Mesendoderm (in vitro differentiated cells): Measurements from ENCODE around the gene TMEM63B.
A peak's percentile ranks its signal among the peaks of the same experiment; 100 is the strongest.

ENCODE experiments used
- DNase-seq: peaks from one replicate; pipeline ENCODE4 v3.0.0; 2013
- H2AK5ac ChIP-seq: 2 replicates; pipeline ENCODE4 v1.6.1; 2013; ENCODE audit warnings: low read length, inconsistent platforms
- H2BK120ac ChIP-seq: 2 replicates; pipeline ENCODE4 v1.6.1; 2013; ENCODE audit warnings: low read depth, mild to moderate bottlenecking, low read length, moderate library complexity, mixed read lengths
- H2BK15ac ChIP-seq: replicated peaks from 2 replicates; pipeline ENCODE4 v1.6.1; 2013; ENCODE audit warnings: low read depth, mild to moderate bottlenecking, moderate library complexity
- H2BK5ac ChIP-seq: 2 replicates; pipeline ENCODE4 v1.6.1; 2013; ENCODE audit warnings: low read length, inconsistent platforms
- H3K18ac ChIP-seq: 2 replicates; pipeline ENCODE4 v1.6.1; 2013; ENCODE audit warnings: mild to moderate bottlenecking, low read length, mixed read lengths
- H3K23ac ChIP-seq: one replicate; pipeline ENCODE4 v1.6.1; 2013; ENCODE audit warnings: low read length
- H3K27ac ChIP-seq: 2 replicates; pipeline ENCODE4 v1.5.1; 2013; ENCODE audit warnings: low read depth, mild to moderate bottlenecking, inconsistent platforms, low read length, moderate library complexity
- H3K27me3 ChIP-seq: 2 replicates; pipeline ENCODE4 v1.6.1; 2013; ENCODE audit warnings: low read length, control low read depth, mild to moderate bottlenecking, inconsistent platforms; ENCODE audit not compliant: insufficient read depth, poor library complexity
- H3K36me3 ChIP-seq: 2 replicates; pipeline ENCODE4 v1.6.1; 2013; ENCODE audit warnings: low read length, inconsistent platforms; ENCODE audit not compliant: control insufficient read depth, insufficient read depth
- H3K4ac ChIP-seq: one replicate; pipeline ENCODE4 v1.6.1; 2013; ENCODE audit warnings: low read depth, mild to moderate bottlenecking, low read length, moderate library complexity
- H3K4me1 ChIP-seq: 2 replicates; pipeline ENCODE4 v1.6.1; 2013; ENCODE audit warnings: low read depth, low read length, inconsistent platforms; ENCODE audit not compliant: control insufficient read depth
- H3K4me2 ChIP-seq: 2 replicates; pipeline ENCODE4 v1.6.1; 2013; ENCODE audit warnings: low read length
- H3K4me3 ChIP-seq: 2 replicates; pipeline ENCODE4 v1.5.1; 2013; ENCODE audit warnings: mild to moderate bottlenecking, low read length
- H3K56ac ChIP-seq: one replicate; pipeline ENCODE4 v1.6.1; 2013; ENCODE audit warnings: low read length
- H3K79me1 ChIP-seq: 2 replicates; pipeline ENCODE4 v1.6.1; 2013; ENCODE audit warnings: low read length, inconsistent platforms
- H3K79me2 ChIP-seq: 2 replicates; pipeline ENCODE4 v1.6.1; 2013; ENCODE audit warnings: mild to moderate bottlenecking, low read length; ENCODE audit not compliant: control insufficient read depth, insufficient read depth
- H3K9ac ChIP-seq: 2 replicates; pipeline ENCODE4 v1.6.1; 2013; ENCODE audit warnings: low read length, inconsistent platforms
- H4K5ac ChIP-seq: one replicate; pipeline ENCODE4 v1.6.1; 2013; ENCODE audit warnings: low read length
- H4K8ac ChIP-seq: one replicate; pipeline ENCODE4 v1.6.1; 2013; ENCODE audit warnings: low read depth, mild to moderate bottlenecking, control low read depth, low read length, moderate library complexity
- WGBS: extraction: QIAGEN DNeasy Blood & Tissue Kit; methylation state at CpG from one replicate; pipeline ENCODE4 v1.1.7; 2013; ENCODE audit warnings: low lambda C conversion rate, missing lambda C conversion rate; ENCODE audit not compliant: insufficient coverage; ENCODE audit errors: extremely low coverage; 5-methylcytosine and 5-hydroxymethylcytosine counted together

The TMEM63B gene

GRCh38 chr6:44097782-44098317, 29.5 kb upstream of the TMEM63B start:
- no peaks in the 10 kb centered on the region for H3K27me3 ChIP-seq
- H3K79me1 ChIP-seq, result no peaks in the 10 kb centered on the region
- no peak overlapping the region for H2BK15ac ChIP-seq
- no peak overlapping the region for H3K4me3 ChIP-seq
- H3K79me2 ChIP-seq, result no peaks in the 10 kb centered on the region
- no peak overlapping the region for H2BK5ac ChIP-seq
- no peak overlapping the region for H3K23ac ChIP-seq
- no peaks in the 10 kb centered on the region for H3K4me1 ChIP-seq
- no peak overlapping the region for H3K18ac ChIP-seq
- no peak overlapping the region for H3K9ac ChIP-seq
- H3K4me2 ChIP-seq, result no peak overlapping the region
- no peak overlapping the region for H2BK120ac ChIP-seq
- no peak overlapping the region for H4K8ac ChIP-seq
- H2AK5ac ChIP-seq, result no peak overlapping the region
- H3K4ac ChIP-seq, result no peak overlapping the region
- H3K27ac ChIP-seq, result no peak overlapping the region
- WGBS, result no CpG with 5 or more reads among the region's 2 CpGs
- H3K56ac ChIP-seq, result no peak overlapping the region
- no peak for DNase-seq
- no peak overlapping the region for H4K5ac ChIP-seq
- peaks cover 2% of the 10 kb centered on the region for H3K36me3 ChIP-seq

- no CpG with 5 or more reads among the region's 1 CpG for WGBS
- Histone ChIP-seq H3K4me3 (no peak overlapping the region), H4K5ac (no peak overlapping the region), H3K4me1 (no peaks in the 10 kb centered on the region), H3K18ac (no peak overlapping the region), H3K56ac (no peak overlapping the region), H3K36me3 (peaks cover 7% of the 10 kb centered on the region), H4K8ac (no peak overlapping the region), H2BK15ac (no peak overlapping the region), H2BK5ac (no peak overlapping the region), H3K9ac (no peak overlapping the region), H2BK120ac (no peak overlapping the region), H3K27me3 (no peaks in the 10 kb centered on the region), H2AK5ac (no peak overlapping the region), H3K79me1 (peaks cover 1% of the 10 kb centered on the region), H3K23ac (no peak overlapping the region), H3K79me2 (no peaks in the 10 kb centered on the region), H3K4me2 (no peak overlapping the region), H3K4ac (no peak overlapping the region), H3K27ac (no peak overlapping the region)
- DNase-seq, result no peak
These were observed 28.2 kb upstream of the TMEM63B start for GRCh38 chr6:44099192-44099591.

- Histone ChIP-seq H3K36me3 (peaks cover 7% of the 10 kb centered on the region), H2AK5ac (no peak overlapping the region), H3K4me1 (no peaks in the 10 kb centered on the region), H3K9ac (no peak overlapping the region), H2BK5ac (no peak overlapping the region), H4K5ac (no peak overlapping the region), H3K27me3 (no peaks in the 10 kb centered on the region), H3K4ac (no peak overlapping the region), H3K27ac (no peak overlapping the region), H3K79me1 (peaks cover 1% of the 10 kb centered on the region), H2BK15ac (no peak overlapping the region), H3K4me2 (no peak overlapping the region), H3K56ac (no peak overlapping the region), H3K18ac (no peak overlapping the region), H3K23ac (no peak overlapping the region), H3K79me2 (no peaks in the 10 kb centered on the region), H2BK120ac (no peak overlapping the region), H3K4me3 (no peak overlapping the region), H4K8ac (no peak overlapping the region)
- peak; percentile 54 for DNase-seq
- no CpG with 5 or more reads among the region's 1 CpG for WGBS
These were observed 27.2 kb upstream of the TMEM63B start for GRCh38 chr6:44100088-44100550.

- Histone ChIP-seq H3K23ac (no peak overlapping the region), H4K5ac (no peak overlapping the region), H3K4me1 (no peaks in the 10 kb centered on the region), H2AK5ac (no peak overlapping the region), H3K18ac (no peak overlapping the region), H2BK5ac (no peak overlapping the region), H3K79me1 (peaks cover 7% of the 10 kb centered on the region), H2BK15ac (no peak overlapping the region), H3K4me3 (no peak overlapping the region), H3K9ac (no peak overlapping the region), H2BK120ac (no peak overlapping the region), H3K56ac (no peak overlapping the region), H3K4ac (no peak overlapping the region), H3K36me3 (peaks cover 11% of the 10 kb centered on the region), H3K4me2 (no peak overlapping the region), H3K27ac (no peak overlapping the region), H3K79me2 (no peaks in the 10 kb centered on the region), H4K8ac (no peak overlapping the region), H3K27me3 (no peaks in the 10 kb centered on the region)
- no peak for DNase-seq
- no CpG with 5 or more reads among the region's 4 CpGs for WGBS
These were observed 25.5 kb upstream of the TMEM63B start for GRCh38 chr6:44101832-44102231.

GRCh38 chr6:44102527-44102926, 24.8 kb upstream of the TMEM63B start:
- no CpG with 5 or more reads among the region's 2 CpGs for WGBS
- no peak overlapping the region for H3K56ac ChIP-seq
- no peaks in the 10 kb centered on the region for H3K4me1 ChIP-seq

GRCh38 chr6:44104481-44105021, 22.8 kb upstream of the TMEM63B start:
- H3K4me2 ChIP-seq, result no peak overlapping the region
- H3K18ac ChIP-seq, result no peak overlapping the region
- H2BK120ac ChIP-seq, result no peak overlapping the region
- H3K4me1 ChIP-seq, result no peaks in the 10 kb centered on the region
- no peak overlapping the region for H3K4ac ChIP-seq
- no CpG with 5 or more reads among the region's 3 CpGs for WGBS
- no peak overlapping the region for H2BK15ac ChIP-seq
- H3K9ac ChIP-seq, result no peak overlapping the region
- H3K27me3 ChIP-seq, result no peaks in the 10 kb centered on the region
- no peak for DNase-seq
- H3K36me3 ChIP-seq, result peaks cover 15% of the 10 kb centered on the region
- no peak overlapping the region for H3K27ac ChIP-seq
- no peak overlapping the region for H4K5ac ChIP-seq
- no peak overlapping the region for H4K8ac ChIP-seq
- H2BK5ac ChIP-seq, result no peak overlapping the region
- H3K23ac ChIP-seq, result no peak overlapping the region
- no peak overlapping the region for H3K56ac ChIP-seq
- H3K4me3 ChIP-seq, result no peak overlapping the region
- H2AK5ac ChIP-seq, result no peak overlapping the region
- H3K79me1 ChIP-seq, result peaks cover 14% of the 10 kb centered on the region
- H3K79me2 ChIP-seq, result no peaks in the 10 kb centered on the region

More at GRCh38 chr6:44102527-44102926, 24.8 kb upstream of the TMEM63B start:
- H3K9ac ChIP-seq, result no peak overlapping the region
- no peak overlapping the region for H3K4ac ChIP-seq
- H2BK15ac ChIP-seq, result no peak overlapping the region
- H4K5ac ChIP-seq, result no peak overlapping the region
- H2BK120ac ChIP-seq, result no peak overlapping the region
- no peak overlapping the region for H3K4me2 ChIP-seq
- H3K79me1 ChIP-seq, result peaks cover 7% of the 10 kb centered on the region
- no peak overlapping the region for H2AK5ac ChIP-seq
- H2BK5ac ChIP-seq, result no peak overlapping the region
- peaks cover 11% of the 10 kb centered on the region for H3K36me3 ChIP-seq
- H3K23ac ChIP-seq, result no peak overlapping the region
- H3K27me3 ChIP-seq, result no peaks in the 10 kb centered on the region
- no peaks in the 10 kb centered on the region for H3K79me2 ChIP-seq
- H4K8ac ChIP-seq, result no peak overlapping the region
- no peak overlapping the region for H3K27ac ChIP-seq
- H3K4me3 ChIP-seq, result no peak overlapping the region
- H3K18ac ChIP-seq, result no peak overlapping the region
- peak; percentile 40 for DNase-seq
